Measurements from ENCODE around the gene DPT.

DNA sequence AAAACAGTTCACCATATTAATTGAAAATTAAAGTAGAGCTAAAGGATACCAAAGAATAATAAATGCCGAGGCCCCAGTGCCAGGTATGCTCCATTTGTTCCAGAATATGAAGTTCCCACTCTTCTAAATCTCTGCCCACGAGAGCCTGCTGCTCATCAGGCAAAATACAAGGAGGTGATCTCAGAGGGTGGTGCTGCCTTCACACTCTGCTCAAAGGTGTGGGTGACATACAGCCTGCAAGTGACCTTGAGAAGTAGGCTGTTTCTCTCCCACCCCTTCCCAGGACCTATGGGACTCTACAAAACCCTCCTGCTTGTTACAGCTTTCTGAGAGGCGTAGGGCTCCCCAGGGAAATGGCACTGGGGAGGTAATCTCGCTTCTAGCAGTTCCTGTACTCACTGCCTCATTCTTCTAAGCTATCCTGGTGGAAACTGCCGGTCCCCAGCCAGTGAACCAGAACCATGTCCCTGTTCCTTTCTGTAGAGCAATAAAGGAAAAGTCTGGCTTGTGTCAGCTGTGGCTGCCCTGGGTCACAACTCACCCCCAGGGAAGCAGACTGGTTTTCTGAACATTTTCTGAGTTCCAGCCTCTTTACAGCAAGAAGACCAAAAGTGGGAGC, 26.9 kb upstream of the DPT start:
- TF ChIP-seq, protein P1, sequence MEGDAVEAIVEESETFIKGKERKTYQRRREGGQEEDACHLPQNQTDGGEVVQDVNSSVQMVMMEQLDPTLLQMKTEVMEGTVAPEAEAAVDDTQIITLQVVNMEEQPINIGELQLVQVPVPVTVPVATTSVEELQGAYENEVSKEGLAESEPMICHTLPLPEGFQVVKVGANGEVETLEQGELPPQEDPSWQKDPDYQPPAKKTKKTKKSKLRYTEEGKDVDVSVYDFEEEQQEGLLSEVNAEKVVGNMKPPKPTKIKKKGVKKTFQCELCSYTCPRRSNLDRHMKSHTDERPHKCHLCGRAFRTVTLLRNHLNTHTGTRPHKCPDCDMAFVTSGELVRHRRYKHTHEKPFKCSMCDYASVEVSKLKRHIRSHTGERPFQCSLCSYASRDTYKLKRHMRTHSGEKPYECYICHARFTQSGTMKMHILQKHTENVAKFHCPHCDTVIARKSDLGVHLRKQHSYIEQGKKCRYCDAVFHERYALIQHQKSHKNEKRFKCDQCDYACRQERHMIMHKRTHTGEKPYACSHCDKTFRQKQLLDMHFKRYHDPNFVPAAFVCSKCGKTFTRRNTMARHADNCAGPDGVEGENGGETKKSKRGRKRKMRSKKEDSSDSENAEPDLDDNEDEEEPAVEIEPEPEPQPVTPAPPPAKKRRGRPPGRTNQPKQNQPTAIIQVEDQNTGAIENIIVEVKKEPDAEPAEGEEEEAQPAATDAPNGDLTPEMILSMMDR (conservative IDR thresholded peaks at IDR 0.05 in 1 of 2, IDR thresholded peaks at IDR 0.05 in 1 of 2; ENCODE audit: extremely low read depth in 1 of 2, insufficient read depth in 1 of 2, low read depth in 1 of 2, low read length in 2 of 2), result no peak
- TF ChIP-seq EZH2 (IDR thresholded peaks at IDR 0.05; ENCODE audit: borderline replicate concordance, low read length), result no peak

All from mammary epithelial cell (primary cell).